Raji (cell line): ENCODE results near the gene MAP3K5.

Source experiments
- POLR2A ChIP-seq: IDR thresholded peaks from 2 replicates; pipeline ENCODE4 v1.6.1; 2011; ENCODE audit warnings: low read depth, low read length, control low read depth; ENCODE audit not compliant: insufficient read depth

Gene MAP3K5

GRCh38 chr6:136666041-136666440, 126.2 kb downstream of the MAP3K5 start:
- TF ChIP-seq POLR2A: no peak

- no peak for TF ChIP-seq POLR2A
These were observed 129.7 kb downstream of the MAP3K5 start for GRCh38 chr6:136662347-136663237.

GRCh38 chr6:136660727-136661126, 131.6 kb downstream of the MAP3K5 start:
- no peak for TF ChIP-seq POLR2A

DNA sequence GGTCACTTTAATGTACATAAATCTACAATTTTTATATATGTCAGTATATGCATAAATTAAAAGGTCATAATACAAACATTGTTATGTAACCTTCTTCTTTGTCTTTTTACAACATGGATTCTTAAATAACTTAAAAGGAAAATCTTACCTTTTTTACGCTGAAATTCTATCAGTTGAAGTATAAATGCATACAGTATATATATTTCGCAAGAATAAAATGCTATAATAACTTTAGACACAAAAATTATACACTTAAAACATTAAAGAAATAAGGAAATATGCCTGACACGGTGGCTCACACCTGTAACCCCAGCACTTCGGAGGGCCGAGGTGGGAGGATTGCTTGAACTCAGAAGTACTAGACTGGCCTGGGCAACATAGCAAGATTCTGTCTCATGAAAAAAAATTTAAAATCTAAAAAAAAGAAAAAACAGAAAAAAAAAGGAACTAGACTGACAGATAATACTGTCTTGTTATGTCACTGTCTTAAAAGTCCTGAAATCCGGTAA, 132.2 kb downstream of the MAP3K5 start:
- no peak for TF ChIP-seq POLR2A

- TF ChIP-seq POLR2A: no peak
These were observed 133.6 kb downstream of the MAP3K5 start for GRCh38 chr6:136658711-136659110.

DNA sequence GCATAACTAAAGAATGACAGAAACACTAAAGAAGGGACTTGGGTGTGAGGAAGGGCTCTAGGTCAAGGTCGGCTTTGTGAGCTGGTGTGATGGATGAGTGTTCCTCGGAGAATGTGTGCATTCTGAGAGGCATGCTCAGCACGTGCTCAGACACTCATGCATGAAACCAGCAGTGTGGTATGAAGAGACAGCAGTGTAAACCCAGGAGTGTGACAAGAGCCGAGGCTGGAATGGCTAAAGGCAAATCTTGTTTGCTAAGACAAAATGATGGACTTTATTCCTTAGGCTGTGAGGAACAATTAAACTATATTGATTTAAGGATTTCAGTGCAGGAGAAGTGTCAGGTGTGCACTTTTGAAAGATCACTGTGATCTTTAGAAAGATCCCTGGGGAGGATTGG, 134.6 kb downstream of the MAP3K5 start:
- TF ChIP-seq POLR2A: no peak

- TF ChIP-seq POLR2A: no peak
These were observed 136.2 kb downstream of the MAP3K5 start for GRCh38 chr6:136656121-136656520.

DNA sequence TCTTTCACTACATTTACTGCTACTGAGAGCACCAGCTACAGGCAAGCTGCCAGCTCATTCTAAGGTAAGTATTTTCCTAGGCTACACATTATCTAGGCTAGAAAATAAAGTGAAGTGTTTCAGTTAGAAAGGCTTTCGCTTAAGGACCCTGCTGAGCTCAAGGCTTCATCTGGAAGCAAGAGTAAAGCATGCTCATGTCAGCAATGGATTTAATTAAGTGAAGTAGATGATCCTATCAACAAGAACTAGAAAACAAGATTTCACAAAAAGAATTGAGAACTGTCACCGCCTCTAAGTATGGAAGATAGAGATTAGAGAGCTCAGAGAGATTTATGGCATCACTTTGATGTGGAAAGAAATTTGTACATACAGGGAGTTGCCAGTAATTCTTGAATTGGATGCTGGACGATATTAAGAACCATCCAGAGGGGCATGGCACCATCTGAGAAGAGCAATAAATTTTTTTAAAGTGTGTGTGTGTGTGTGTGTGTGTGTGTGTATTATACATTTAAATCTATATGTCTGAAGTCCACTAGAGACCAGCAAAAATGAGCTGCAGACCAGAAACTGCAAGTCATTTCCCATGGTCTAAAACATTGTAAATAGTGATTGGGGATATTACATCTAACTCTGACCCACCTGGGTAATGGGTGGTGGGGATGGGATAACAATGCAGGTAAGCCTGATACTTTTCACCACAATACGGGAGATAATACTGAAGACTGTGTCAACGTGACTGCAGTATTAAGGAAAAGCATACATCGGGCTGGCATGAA, 136.8 kb downstream of the MAP3K5 start:
- TF ChIP-seq POLR2A: no peak

DNA sequence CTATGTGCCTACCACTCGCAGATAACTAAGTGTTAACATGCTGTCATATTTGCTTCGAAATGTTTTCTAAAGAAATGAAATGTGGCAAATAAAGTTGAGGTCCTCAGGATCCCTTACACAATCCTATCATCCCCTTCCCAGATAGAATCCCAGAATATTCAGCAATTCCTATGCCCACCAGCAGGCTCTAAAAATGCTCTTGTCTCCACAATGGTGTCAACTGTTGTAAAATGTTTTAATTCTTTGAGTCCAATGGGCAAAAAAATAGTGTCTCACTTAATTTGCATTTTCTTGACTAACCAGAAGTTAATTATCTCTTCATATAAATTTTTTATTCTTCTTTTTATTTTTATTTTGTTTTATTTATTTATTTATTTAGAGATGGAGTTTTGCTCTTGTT, 138.2 kb downstream of the MAP3K5 start:
- no peak for TF ChIP-seq POLR2A

GRCh38 chr6:136652656-136653055, 139.6 kb downstream of the MAP3K5 start:
- TF ChIP-seq POLR2A: no peak

DNA sequence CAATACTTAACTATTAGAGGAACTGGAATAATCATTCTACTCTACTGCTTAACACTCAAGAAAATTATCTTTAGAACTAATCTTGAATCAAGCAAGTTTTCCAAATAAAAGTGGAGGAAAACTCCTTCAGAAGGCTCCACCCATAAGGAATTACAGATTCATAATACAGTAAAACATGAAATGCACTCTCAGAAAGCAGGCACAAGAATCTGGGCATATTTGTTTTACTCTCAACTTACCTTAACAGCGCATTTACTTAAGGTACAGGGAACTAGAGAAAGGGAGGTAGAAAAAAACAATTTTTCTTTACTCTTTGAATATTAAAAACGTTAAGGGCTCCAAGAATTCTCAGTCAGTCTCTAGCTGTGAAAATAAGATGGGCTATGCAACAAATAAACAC, 140.3 kb downstream of the MAP3K5 start:
- no peak for TF ChIP-seq POLR2A

DNA sequence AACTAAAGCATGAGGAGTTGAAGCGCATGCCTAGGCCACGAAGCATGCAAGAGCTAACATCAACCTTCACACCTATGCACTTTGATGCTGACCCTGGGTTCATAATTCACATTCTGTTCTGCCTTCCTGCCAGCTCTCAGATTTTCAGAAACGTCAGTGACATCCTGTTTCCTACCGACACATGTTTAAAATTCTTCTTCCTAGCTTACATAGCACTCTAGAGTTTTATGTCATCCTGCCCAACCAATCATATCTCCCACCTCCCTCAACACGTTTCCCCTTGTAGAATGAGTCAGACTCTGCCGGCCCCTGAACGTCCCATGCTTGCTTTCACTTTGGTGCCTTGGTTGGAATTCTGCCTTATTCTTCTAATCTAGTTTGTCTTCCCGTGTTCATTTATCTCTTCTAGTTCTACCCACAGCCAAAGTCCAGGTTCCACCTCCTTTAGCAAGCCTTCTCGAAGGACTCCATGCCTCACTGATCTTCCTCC, 144.9 kb downstream of the MAP3K5 start:
- no peak for TF ChIP-seq POLR2A

GRCh38 chr6:136646377-136646776, 145.9 kb downstream of the MAP3K5 start:
- TF ChIP-seq POLR2A: no peak

GRCh38 chr6:136644597-136644952, 147.7 kb downstream of the MAP3K5 start:
- no peak for TF ChIP-seq POLR2A

DNA sequence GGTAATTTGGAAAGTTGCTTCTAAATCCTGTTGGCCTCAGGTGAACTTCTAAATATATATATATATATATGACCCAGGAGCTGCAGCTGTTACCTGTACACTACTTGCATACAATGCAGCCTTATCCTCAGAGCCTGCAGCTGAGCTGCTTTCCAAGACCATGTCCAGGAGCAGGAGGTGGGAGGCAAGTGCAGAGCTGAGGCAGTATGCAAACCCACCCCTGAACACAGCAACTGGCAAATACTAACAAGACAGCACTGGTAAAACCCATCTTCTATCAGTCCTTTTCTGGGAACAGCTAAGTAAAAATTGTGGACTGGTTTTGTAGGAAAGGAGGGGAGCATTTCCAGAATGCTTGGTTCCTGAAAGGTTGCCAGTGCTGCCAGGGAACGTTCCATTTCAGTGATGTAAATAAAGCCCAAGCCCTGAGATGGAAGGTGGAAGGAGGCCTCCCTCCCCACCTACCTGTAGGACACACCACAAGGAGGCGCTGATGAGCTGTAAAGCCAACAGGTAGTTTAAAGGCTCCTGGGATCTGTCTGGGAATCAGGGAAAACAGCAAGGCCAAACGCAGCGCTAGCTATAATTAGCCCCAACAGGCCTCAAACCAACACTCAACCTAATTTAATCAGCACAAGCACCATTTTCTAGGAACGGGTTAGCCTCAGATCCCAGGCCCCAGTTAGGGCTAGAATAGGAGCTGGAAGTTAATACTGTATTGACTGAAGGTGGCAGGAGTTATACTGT, 148.3 kb downstream of the MAP3K5 start:
- TF ChIP-seq POLR2A: no peak
